GM18511 (cell line): Measurements from ENCODE around the gene KIZ.

Experiments used
- ATAC-seq: cut with Tn5 transposase; IDR thresholded peaks from one replicate; pipeline ENCODE4 v1.9.1; 2021; ENCODE audit warnings: mild to moderate bottlenecking, moderate library complexity; ENCODE audit not compliant: unreplicated experiment

Gene KIZ

GRCh38 chr20:21104921-21105320 is 21.0 kb upstream of the KIZ start:
- ATAC-seq, result no peak

GRCh38 chr20:21105429-21106170 is 20.3 kb upstream of the KIZ start:
- ATAC-seq, result no peak

GRCh38 chr20:21106171-21107017 is 19.5 kb upstream of the KIZ start, which contains the start of gene LINC00237:
Gene LINC00237 (minus strand): TSS chr20:21106358.
- no peak for ATAC-seq

- ATAC-seq, result no peak
These were observed 16.7 kb upstream of the KIZ start for GRCh38 chr20:21109144-21109543.

- no peak for ATAC-seq
These were observed 15.1 kb upstream of the KIZ start for GRCh38 chr20:21110811-21111210.

- no peak for ATAC-seq
These were observed 14.5 kb upstream of the KIZ start for GRCh38 chr20:21111416-21111815.

- ATAC-seq, result no peak
These were observed 12.2 kb upstream of the KIZ start for GRCh38 chr20:21113697-21114096.

GRCh38 chr20:21114584-21114983 is 11.3 kb upstream of the KIZ start:
- no peak for ATAC-seq

GRCh38 chr20:21117521-21117920 is 8.4 kb upstream of the KIZ start:
- ATAC-seq, result no peak

GRCh38 chr20:21118138-21118537 is 7.7 kb upstream of the KIZ start:
- ATAC-seq, result no peak

- ATAC-seq, result no peak
These were observed 7.1 kb upstream of the KIZ start for GRCh38 chr20:21118782-21119181.

GRCh38 chr20:21124190-21124589 is 1.7 kb upstream of the KIZ start:
- no peak for ATAC-seq

- ATAC-seq, result peak; percentile 33
These were observed 622 bp upstream of the KIZ start for GRCh38 chr20:21125072-21125848.

- no peak for ATAC-seq
These were observed 644 bp downstream of the KIZ start for GRCh38 chr20:21126581-21126870.

GRCh38 chr20:21127201-21127981 is 1.5 kb downstream of the KIZ start:
- ATAC-seq, result no peak

GRCh38 chr20:21129861-21130260 is 4.0 kb downstream of the KIZ start:
- no peak for ATAC-seq

GRCh38 chr20:21133404-21133803 is 7.5 kb downstream of the KIZ start:
- ATAC-seq, result no peak

GRCh38 chr20:21133917-21134622 is 8.2 kb downstream of the KIZ start:
- ATAC-seq, result no peak

GRCh38 chr20:21134883-21135493 is 9.1 kb downstream of the KIZ start:
- ATAC-seq, result no peak
